Mesenteric fat pad (tissue), 1 donor: Measurements from ENCODE around the gene GFOD1. TPM values are rescaled to one million over a fixed set of nuclear protein-coding genes. Genes with fewer than 3 reads are reported as not detected.

Experiments
- DNase-seq: peaks from one replicate; pipeline ENCODE4 v3.0.0-alpha.2; 2020; ENCODE audit warnings: low spot score
- total RNA-seq: library from RNA; stranded (reverse); fragmentation: NEBNext Ultra II Directional; extraction: Animal tissue kit (Norgen Biotek cat#: 25700); gene quantifications from one replicate; pipeline ENCODE4 v1.2.1, GENCODE V29; 2021
- donor health status: DM: yes; HTN: yes; CAD: no.

The GFOD1 gene
- total RNA-seq, 1 donor from 2014 or later, result 25.9 TPM

DNA sequence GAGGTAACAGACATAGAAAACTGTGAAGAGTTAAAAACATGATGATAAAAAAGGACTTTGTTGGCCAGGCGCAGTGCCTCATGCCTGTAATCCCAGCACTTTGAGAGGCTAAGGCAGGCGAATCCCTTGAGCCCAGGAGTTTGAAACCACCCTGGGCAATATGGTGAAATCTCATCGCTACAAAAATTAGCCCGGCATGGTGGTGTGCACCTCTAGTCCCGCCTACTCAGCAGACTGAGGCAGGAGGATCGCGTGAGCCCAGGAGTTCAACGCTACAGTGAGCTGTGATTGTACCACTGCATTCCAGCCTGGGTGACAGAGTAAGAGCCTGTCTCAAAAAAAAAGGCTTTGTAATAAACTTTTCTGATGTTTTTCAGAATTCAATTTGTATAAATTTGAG, 60.1 kb downstream of the GFOD1 start:
- DNase-seq, result no peak

DNA sequence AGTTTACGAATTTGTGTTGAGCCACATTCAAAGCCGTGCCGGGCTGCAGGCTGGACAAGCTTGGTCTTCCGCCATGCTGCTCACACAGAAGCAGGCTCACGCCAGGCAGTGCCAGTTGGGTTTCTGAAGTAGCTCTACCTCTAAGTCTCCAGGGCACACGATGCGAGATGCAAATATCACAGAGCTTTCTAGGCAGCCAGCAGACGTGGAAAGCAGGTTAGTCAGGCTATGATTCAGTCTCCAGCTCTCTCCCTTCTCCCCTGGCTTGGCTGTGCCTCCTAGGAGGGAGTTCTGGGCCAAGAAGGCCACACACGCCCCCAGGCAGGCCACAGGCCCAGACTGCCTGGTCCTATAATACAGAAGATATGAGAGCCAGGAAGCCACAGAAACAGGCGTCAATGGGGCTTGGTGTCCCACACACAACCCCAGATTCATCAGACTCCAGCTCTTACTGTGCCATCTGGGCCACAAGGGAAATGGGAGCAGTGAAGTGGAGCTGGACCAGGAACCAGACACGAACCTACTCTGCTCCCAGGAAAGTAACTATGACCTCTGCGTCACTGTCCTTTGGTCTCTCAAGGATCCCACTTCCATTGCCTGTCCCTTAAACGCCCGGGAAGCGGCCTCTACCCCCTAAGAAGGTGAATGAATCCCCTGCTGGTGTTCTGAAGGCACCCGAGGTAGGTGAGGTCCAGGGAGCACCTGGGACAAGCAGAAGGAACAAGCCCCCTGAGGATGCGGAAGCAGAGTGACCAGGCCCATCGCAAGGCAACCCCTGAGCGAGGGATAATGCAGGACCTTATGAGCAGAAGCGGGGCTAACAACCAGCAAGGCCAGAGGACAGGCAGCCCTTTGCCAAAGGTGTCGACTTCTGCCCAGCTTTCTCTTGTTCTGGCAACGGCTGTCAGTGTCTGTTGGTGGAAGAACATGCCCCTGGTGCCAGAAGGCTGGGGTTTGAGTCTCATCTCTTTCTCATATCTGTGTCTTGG, 61.2 kb downstream of the GFOD1 start:
- no peak for DNase-seq

DNA sequence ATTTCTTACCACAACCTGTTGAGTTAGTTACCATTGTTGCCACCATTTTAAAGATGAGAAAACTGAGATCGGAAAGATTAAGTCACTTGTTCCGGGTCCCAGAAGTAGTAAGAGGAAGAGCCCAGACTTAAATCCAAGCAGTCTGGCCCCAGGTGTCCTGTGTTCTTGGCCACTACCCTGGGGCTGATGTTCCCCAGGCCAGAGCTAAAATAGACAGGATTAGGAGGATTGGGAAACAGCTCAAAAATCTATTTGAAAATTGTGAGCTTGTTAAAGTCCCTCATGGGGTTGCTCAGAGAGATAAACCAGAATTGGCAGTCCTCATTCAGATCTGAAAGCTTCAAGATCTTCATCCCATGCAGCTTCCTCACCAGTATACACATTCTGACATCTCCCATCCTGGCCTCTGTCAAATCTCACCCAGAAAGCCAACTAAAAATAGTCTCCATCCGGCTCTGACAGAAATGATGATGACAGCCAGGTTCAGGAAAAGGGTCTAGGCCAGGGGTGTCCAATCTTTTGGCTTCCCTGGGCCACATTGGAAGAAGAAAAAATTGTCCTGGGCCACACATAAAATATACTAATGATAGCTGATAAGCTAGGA, 62.0 kb downstream of the GFOD1 start:
- DNase-seq, result no peak

DNA sequence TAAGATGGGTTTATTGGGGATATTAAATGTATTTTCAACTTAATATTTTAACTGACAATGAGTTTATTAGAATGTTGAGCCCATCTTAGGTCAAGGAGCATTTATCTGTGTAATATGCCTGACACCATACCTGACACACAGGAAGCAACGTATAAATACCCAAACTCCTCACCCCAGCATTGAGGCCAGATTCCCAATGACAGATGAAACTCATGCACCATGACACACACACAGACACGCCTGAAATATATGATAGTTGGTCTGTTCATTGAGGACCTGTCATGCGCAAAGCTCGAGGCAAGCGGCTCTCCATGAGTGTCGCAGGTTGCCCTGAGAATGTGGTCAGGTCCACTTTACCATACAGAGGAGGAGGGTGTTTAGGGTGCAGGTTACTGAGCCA, 64.1 kb downstream of the GFOD1 start:
- DNase-seq, result no peak

DNA sequence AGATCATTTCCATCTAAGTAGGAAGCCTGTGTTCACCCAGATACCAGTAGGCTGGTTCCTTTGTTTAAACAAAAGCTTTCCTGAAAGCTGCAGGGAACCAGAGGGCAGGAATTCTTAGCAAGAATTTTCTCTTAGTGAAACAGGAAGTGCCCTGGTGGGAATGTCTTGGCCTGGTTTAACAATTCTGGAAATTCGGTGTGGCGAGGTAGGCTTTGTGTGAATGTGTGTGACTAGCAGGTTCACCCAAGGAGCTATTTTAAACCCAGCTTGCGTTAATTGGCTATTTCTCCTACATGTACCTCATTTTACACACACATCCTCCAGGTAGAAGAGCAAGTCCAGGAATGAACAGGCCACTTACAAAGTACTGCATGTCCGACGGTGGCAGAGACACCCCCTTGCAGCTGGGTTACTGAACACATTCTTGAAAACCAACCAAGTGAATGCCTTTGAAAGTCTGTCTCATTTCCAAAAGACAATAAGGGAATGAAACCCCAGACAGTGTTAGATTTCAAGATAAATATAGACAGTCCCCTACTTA, 64.6 kb downstream of the GFOD1 start:
- no peak for DNase-seq

DNA sequence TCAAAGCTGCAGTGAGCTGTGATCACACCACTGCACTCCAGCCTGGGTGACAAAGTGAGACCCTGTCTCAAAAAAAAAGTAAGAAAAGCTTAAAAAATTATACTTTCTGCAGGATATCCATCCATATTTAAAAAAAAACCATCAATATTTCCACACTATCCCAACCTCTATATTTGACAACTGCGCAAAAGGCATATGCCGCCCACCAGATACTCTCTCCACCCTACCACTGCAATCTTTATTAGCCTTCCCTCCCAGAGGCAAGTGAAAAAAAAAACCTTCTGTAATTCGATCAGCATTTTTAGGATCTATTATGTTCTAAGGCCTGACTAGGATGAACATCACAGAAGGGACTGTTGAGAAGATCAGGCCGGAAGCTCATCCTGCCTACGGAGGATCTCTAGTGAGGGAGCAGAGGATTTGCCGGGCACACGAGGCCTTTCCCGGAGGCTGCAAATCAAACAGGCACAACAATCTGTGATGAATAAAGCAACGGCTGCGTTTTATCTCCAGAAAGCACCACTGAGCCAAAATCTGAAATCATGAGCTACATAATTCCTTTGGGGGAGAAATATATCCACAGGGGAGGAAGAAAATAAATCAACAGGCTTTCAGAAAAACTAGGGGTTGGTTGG, 65.9 kb downstream of the GFOD1 start:
- no peak for DNase-seq

DNA sequence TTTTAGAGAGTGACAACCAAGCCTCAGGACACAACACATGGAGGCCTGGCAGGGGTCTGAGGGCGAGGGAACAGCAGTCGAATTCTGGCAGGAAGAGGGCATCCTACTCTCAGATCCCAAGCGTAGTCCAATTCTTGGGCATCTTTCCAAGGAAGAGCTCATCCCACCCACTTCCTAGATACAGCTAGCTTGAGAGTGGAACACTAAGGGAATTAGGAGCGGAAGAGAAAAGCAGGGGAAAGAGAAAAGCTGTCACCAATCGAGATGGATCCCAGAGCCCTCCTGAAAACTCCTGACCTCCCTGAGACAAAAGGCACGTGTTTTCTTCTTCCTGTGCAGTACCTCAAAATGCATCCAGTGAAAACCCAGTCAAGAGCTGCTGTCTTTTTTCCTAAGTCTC, 67.1 kb downstream of the GFOD1 start:
- no peak for DNase-seq

DNA sequence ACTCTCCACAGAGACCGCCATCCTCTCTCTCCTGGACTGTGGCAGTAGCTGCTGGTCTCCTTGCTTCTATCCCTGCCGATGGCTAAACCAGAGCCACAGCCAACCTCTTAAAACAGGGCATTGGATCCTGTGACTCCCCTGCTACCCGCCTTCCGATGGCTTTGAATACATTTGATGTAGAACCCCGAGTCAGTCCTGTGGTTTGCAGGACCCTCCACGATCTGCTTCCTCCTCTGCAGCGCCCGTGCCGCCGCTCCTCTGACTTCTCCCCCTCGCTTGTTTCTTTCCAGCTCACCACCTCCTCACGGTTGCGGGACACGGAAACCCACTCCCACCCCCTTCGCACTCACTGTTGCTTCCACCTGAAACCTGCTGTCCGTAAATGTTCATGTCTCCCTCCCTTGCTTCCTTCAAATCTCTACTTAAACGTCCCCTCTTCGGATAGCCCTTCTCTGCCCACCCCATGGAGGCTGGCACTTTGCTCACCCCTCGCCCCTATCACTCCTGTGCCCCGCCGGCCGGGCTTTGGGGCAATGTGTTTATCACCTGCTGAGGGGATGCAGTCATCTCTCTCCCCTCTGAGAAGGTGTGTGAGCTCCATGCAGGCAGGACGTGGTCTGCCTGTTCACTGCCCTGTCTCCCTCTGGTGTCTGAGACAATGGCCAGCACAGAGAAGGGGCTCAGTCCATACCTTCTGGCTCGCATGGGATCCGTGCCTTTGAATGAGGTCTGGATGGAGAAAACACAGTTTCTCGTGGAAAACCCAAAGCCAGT, 67.8 kb downstream of the GFOD1 start:
- DNase-seq, result no peak

DNA sequence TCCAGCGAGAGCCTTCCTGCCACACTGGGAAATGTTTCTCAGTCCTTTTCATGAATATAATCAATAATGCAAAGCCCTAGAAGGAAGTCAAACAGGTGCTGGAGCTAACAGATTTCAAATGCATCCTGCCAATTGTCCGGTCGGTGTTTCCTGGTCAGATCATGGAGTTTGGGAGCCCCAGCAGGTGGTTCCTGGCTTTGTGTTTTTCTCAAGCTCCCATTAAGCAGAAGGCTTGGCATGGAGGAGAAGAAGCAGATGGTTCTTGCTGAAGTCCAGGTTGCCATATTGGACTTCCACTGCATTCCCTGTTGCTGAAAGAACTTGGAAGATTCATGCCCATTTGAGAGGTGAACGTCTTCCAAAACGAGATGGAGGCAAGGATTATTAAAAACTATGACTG, 68.6 kb downstream of the GFOD1 start:
- no peak for DNase-seq

DNA sequence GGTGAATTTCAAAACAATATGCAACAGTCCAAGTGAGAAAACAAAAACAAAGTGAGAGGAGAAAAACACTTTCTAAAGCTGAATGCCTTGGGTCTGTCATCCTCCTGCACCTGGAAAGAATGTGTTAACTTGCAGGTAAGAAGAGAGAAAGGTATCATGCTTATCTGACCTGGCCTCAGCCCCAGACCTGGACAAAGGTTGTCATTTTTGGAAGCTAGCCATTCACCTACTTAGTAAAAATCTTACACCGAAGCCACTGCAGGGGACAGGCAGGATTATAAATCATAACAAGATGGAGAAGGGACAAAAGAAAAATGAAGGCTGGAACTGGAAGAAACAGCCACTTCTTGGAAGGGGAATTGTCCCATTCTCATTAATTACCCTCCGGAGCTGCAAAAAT, 69.4 kb downstream of the GFOD1 start:
- no peak for DNase-seq

DNA sequence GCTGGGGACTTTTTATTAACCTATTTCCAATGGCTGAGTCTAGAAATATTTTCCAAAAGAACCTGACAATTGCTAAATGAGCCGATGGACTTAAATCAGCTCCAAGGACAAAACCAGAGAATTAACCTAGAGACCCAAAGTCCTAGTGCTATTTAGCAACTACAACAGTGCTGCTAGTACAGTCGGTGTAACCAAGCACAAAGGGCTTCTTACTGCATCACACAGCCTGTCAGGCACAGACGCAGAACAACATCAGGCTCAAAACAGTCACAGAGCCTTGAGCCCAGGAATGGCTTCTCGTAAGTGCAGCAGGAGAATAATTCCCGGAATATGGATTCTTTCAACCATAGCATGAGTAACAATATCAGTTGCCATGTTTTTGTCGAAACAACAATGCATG, 70.0 kb downstream of the GFOD1 start:
- DNase-seq, result no peak

DNA sequence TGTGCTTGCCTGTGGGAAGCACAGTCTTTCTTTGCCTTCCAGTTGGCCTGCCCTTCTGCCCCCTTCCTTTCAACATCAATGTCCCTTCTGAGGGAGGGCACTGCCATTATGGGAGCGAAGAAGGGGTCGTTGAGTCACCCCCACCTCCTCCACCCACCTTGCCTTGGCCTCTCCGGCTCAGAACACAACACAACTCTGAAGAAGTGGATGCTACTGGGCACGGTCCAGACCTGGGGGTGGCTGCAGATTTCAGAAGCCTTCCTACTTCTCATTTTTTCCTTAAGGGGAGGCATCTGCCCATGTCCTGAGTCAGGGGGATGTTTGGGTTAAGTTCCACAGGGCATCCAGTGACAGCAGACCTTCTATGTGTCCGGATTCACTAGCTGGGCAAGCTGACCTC, 72.1 kb downstream of the GFOD1 start:
- DNase-seq, result no peak

DNA sequence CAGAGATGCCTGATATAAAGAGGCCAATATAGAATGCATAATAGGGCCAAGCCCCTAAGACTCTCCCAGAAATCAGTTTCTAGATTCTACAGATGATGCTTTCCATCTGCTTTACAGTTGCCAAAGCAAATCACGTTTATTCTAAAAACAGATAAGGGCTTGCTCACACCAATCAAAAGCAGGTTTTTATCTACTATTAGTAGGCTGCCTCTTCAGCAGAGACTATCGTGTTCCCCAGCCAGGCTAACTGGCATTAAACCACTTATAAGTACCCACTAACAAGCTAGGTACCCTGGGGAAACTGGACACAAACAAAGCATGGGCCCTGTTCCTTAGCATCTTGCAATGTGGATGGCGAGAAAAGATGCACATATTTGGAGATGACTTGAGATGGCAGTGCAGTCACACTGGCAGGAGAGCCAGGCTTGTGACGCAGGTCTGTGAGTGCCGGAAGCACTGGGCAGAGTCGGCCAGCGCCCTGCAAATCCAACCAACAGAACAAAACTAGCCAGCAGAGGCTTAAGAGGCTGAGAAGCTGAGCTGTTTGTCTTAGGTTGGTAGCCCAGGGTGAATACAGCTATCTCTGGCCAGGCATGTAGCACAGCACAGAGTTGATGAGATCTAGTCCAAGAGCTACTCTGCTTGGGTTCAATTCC, 73.4 kb downstream of the GFOD1 start:
- no peak for DNase-seq

DNA sequence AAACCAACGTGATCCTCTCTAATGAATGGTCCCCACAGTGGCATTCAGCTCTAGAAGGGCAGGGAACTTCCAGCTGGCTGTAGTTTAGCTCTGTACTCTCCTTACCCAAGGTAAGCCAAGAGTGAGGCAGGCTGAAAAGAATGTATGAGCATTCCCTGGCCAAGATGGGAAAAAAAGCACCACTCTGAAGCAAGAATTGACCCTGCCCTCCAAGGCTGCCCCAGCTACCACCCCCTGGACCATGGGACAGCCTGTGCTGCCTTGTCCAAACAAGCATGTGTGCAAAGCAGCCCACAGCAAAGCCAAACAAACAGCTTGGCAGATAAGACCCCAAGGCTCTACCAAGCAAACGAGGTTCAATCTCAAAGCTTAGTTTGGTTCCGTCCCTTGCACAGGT, 73.9 kb downstream of the GFOD1 start:
- DNase-seq, result peak; percentile 65

DNA sequence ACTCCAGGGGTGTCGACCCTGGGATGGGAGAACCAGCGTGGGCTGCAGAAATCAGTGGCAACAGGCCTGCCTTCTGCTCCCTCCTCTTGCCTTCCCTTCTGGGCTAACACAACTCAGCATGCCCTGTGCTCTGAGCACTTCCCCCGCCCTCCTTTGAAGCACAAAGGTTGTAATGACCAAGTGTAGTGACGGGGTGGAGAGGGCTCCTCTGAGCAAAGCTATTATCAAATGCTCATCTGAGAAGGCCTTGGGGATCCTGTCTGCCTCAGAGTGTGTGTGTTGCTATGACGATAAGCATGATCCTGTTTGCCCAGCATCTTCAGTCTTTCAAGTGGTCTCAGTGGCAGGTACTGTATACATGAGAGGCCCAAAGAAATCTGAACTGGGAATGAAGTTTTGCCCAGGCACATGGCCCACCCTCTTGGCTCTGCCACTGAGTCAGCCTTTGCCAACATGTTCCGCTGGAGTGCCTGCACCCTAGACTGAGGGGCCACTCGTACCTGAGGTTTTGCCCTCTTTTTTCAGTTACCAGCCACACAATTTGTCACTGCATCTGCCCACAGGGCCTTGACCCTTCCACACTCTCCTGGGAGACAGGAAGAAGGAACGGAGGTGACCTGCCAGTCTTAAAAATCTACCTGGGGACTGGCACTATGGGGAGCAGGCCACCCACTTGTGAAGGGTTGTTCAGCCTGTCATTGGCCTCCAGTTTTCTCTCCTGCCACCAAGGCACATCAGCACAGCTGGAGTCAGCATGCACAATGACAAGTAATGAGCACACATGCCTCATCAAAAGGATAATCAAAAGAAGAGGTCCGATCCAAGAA, 74.5 kb downstream of the GFOD1 start:
- DNase-seq, result peak; percentile 45

DNA sequence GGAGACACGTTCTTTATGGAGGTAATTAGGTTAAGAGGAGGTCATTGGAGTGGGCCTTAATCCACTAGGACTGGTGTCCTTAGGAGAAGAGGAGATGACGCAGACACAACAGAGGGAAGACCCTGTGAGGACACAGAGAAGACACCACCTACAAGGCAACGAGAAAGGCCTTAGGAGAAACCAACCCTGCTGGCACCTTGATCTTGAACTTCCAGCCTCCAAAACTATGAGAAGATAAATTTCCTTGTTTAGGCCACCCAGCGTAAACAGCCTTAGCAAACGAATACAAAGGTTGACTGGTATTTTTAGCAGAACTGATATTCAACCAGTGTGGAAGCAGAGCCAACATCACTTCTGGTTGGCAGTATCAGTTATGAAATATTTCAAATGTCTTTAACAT, 75.2 kb downstream of the GFOD1 start:
- DNase-seq, result peak; percentile 1

DNA sequence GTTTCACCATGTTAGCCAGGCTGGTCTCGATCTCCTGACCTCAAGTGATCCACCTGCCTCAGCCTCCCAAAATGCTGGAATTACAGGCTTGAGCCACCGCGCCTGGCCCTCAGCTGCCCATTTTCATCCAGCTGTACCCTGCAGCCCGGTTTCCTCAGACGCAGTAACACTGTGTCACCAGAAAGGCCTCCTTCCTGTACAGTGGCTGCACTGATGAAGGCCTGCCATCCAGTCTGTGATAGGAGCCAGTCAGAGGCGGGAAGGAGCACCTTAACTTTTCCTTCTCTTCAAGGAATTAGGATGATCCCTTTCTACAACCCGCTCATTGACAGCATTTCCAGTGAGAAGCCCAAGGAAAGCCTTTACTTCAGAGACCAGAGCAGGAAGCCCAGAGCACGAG, 75.9 kb downstream of the GFOD1 start:
- DNase-seq, result no peak

DNA sequence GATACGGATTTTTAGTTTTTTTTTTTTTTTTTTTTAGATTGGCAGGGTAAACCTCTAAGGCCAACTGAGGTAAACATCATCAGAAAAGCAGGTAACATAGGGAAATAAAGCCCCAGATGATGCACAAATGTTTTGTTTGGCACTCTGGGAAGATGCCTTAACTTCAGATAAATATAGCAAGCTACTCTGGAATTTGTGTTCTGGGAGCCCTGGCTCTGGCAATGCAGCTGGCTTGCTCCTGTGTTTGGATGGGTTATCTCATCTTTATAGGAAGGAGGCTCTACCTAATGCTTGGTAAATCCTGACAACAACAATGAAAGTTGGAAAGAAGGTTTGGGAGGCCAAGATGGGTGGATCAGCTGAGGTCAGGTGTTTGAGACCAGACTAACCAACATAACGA, 77.4 kb downstream of the GFOD1 start:
- peak; percentile 11 for DNase-seq
